ENCODE data around the gene PDF. TPM values are rescaled to one million over a fixed set of nuclear protein-coding genes. Genes with fewer than 3 reads are reported as not detected.

The PDF gene
- total and polyA plus RNA-seq, 4 donors = 16.8 to 31.3 (median 23.1) TPM

DNA sequence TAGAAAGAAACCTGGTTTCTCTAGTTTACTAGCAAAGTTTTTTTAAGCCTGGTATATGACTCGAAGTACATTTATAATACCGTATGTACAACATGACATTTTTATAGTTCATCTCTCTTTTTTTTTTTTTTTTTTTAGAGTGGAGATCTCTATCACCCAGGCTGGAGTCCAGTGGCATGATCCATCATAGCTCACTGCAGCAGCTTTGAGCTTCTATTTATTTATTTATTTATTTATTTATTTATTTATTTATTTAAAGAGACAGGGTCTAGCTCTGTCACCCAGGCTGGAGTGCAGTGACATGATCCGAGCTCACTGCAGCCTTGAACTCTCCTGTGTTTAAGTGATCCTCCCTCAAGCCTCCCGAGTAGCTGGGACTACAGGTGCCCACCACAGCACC lies 45.1 kb downstream of the PDF start (continued):
- TF ChIP-seq, protein P1, sequence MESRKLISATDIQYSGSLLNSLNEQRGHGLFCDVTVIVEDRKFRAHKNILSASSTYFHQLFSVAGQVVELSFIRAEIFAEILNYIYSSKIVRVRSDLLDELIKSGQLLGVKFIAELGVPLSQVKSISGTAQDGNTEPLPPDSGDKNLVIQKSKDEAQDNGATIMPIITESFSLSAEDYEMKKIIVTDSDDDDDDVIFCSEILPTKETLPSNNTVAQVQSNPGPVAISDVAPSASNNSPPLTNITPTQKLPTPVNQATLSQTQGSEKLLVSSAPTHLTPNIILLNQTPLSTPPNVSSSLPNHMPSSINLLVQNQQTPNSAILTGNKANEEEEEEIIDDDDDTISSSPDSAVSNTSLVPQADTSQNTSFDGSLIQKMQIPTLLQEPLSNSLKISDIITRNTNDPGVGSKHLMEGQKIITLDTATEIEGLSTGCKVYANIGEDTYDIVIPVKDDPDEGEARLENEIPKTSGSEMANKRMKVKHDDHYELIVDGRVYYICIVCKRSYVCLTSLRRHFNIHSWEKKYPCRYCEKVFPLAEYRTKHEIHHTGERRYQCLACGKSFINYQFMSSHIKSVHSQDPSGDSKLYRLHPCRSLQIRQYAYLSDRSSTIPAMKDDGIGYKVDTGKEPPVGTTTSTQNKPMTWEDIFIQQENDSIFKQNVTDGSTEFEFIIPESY (IDR thresholded peaks at IDR 0.05) = no peak

DNA sequence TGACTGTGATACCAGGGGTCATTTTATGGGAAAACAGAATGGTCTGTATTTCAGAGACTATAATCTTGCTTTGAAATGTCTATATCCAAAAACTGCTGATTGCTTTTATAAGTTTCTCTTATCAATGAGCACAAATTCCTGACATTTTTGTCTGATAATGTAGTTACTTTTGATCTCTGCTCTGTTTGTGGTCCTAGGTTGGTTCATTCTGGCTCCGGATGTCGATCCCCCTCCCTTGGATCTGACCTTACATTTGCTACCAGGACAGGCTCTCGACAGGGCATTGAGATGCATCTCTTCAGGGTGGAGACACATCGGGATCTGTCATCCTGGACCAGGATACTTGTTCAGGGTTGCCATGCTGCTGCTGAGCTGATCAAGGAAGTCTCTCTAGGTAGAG lies 46.5 kb downstream of the PDF start:
- Histone ChIP-seq H3K27me3 (ENCODE audit: control insufficient read depth in 4 of 4, insufficient read depth in 4 of 4, low read length in 3 of 4) (no peaks in the 10 kb centered on the region), H3K36me3 (ENCODE audit: control insufficient read depth in 4 of 4, insufficient read depth in 3 of 4, low read depth in 1 of 4, low read length in 3 of 4) (peaks cover 0 to 4% (median 1%) of the 10 kb centered on the region in 4 donors), H3K4me3 (ENCODE audit: low read depth in 1 of 3, low read length in 3 of 3) (no peak overlapping the region), H3K9me3 (ENCODE audit: control insufficient read depth in 4 of 4, low read length in 3 of 4) (no peaks in the 10 kb centered on the region), H3K9ac (ENCODE audit: low read depth in 1 of 2, low read length in 2 of 2) (no peak overlapping the region), H3K4me1 (ENCODE audit: control insufficient read depth in 4 of 4, insufficient read depth in 4 of 4, low read length in 3 of 4) (peaks cover 0 to 3% (median 0%) of the 10 kb centered on the region in 4 donors), H3K27ac (ENCODE audit: low read depth in 1 of 2, low read length in 2 of 2) (no peak overlapping the region)
- DNase-seq (ENCODE audit: low spot score) = no peak
- 87% methylated on average over 4 of the region's 4 CpGs for WGBS
- no peak for TF ChIP-seq GABPA (IDR thresholded peaks at IDR 0.05 in 1 of 2, conservative IDR thresholded peaks at IDR 0.05 in 1 of 2)
- TF ChIP-seq, protein P2, sequence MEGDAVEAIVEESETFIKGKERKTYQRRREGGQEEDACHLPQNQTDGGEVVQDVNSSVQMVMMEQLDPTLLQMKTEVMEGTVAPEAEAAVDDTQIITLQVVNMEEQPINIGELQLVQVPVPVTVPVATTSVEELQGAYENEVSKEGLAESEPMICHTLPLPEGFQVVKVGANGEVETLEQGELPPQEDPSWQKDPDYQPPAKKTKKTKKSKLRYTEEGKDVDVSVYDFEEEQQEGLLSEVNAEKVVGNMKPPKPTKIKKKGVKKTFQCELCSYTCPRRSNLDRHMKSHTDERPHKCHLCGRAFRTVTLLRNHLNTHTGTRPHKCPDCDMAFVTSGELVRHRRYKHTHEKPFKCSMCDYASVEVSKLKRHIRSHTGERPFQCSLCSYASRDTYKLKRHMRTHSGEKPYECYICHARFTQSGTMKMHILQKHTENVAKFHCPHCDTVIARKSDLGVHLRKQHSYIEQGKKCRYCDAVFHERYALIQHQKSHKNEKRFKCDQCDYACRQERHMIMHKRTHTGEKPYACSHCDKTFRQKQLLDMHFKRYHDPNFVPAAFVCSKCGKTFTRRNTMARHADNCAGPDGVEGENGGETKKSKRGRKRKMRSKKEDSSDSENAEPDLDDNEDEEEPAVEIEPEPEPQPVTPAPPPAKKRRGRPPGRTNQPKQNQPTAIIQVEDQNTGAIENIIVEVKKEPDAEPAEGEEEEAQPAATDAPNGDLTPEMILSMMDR (IDR thresholded peaks at IDR 0.05; ENCODE audit: low read depth, low read length, missing input control) = no peak
- TF ChIP-seq, protein P3, sequence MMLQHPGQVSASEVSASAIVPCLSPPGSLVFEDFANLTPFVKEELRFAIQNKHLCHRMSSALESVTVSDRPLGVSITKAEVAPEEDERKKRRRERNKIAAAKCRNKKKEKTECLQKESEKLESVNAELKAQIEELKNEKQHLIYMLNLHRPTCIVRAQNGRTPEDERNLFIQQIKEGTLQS (IDR thresholded peaks at IDR 0.05) = no peak
- TF ChIP-seq NR2F2 (IDR thresholded peaks at IDR 0.05) = no peak
- TF ChIP-seq TAF1 (conservative IDR thresholded peaks at IDR 0.05) = no peak

DNA sequence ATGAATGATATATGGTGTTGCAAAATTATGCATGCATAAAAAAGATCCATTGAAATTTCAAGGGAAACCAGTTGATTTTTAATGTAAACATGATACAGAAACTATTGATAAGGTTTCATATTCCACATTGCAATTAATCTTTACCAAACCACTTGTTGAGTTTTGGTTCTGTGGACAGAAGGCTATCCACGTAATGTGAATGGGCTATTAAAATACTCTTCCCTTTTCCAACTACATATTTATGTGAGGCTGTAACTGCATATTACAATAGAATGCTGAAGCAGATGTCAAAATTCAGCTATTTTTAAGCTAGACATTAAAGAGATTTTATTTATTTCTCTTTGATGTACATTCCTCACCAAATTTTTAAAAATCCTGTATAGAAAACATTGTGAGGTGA lies 53.0 kb downstream of the PDF start:
- H3K4me3 ChIP-seq (ENCODE audit: low read depth in 1 of 3, low read length in 3 of 3) = no peak overlapping the region
- no peaks in the 10 kb centered on the region for H3K36me3 ChIP-seq (ENCODE audit: control insufficient read depth in 4 of 4, insufficient read depth in 3 of 4, low read depth in 1 of 4, low read length in 3 of 4)
- H3K27me3 ChIP-seq (ENCODE audit: control insufficient read depth in 4 of 4, insufficient read depth in 4 of 4, low read length in 3 of 4) = no peaks in the 10 kb centered on the region
- no peaks in the 10 kb centered on the region for H3K9me3 ChIP-seq (ENCODE audit: control insufficient read depth in 4 of 4, low read length in 3 of 4)
- DNase-seq (ENCODE audit: low spot score) = no peak
- WGBS = 91% methylated on average over 1 of the region's 1 CpG
- no peak overlapping the region for H3K27ac ChIP-seq (ENCODE audit: low read depth in 1 of 2, low read length in 2 of 2)
- peaks cover 0 to 3% (median 0%) of the 10 kb centered on the region in 4 donors for H3K4me1 ChIP-seq (ENCODE audit: control insufficient read depth in 4 of 4, insufficient read depth in 4 of 4, low read length in 3 of 4)
- no peak overlapping the region for H3K9ac ChIP-seq (ENCODE audit: low read depth in 1 of 2, low read length in 2 of 2)
- TF ChIP-seq EGR1 (IDR thresholded peaks at IDR 0.05; ENCODE audit: low read depth in 2 of 2) = no peak
- TF ChIP-seq HNF4A (conservative IDR thresholded peaks at IDR 0.05) = no peak
- TF ChIP-seq, protein P2 (IDR thresholded peaks at IDR 0.05; ENCODE audit: low read depth, low read length, missing input control) = no peak
- TF ChIP-seq HNF4G (IDR thresholded peaks at IDR 0.05) = no peak
- no peak for TF ChIP-seq FOXA1 (IDR thresholded peaks at IDR 0.05)
- TF ChIP-seq GABPA (IDR thresholded peaks at IDR 0.05 in 1 of 2, conservative IDR thresholded peaks at IDR 0.05 in 1 of 2) = no peak
- no peak for TF ChIP-seq TAF1 (conservative IDR thresholded peaks at IDR 0.05)

Other genes starting within 250 kb of the PDF start
- under 1 TPM; 0.09 to 0.75 TPM for gene HAS3, start 224.9 kb downstream of the PDF start, total RNA-seq
- gene HAS3, start 224.9 kb downstream of the PDF start, polyA plus RNA-seq = under 1 TPM; 0.19 to 0.32 TPM
- 10 to 100 TPM; 52.0 to 56.9 TPM for gene CHTF8, start 198.0 kb downstream of the PDF start, total RNA-seq
- gene CHTF8, start 198.0 kb downstream of the PDF start, polyA plus RNA-seq = 10 to 100 TPM; 15.2 to 51.1 TPM
- 10 to 100 TPM; 11.3 to 13.8 TPM for gene UTP4, start 197.9 kb downstream of the PDF start, total RNA-seq
- 10 to 100 TPM; 11.9 to 12.9 TPM for gene UTP4, start 197.9 kb downstream of the PDF start, polyA plus RNA-seq
- 1 to 10 TPM; 5.6 to 7.8 TPM for gene SNTB2, start 143.4 kb downstream of the PDF start, total RNA-seq
- gene SNTB2, start 143.4 kb downstream of the PDF start, polyA plus RNA-seq = 1 to 10 TPM; 2.1 to 2.6 TPM
- gene VPS4A, start 19.2 kb downstream of the PDF start, total RNA-seq = 10 to 100 TPM; 13.3 to 15.2 TPM
- gene VPS4A, start 19.2 kb downstream of the PDF start, polyA plus RNA-seq = 10 to 100 TPM; 13.7 to 15.7 TPM
- gene COG8, start 9.0 kb upstream of the PDF start, total RNA-seq = 10 to 100 TPM; 28.8 to 37.4 TPM
- gene COG8, start 9.0 kb upstream of the PDF start, polyA plus RNA-seq = 10 to 100 TPM; 11.2 to 19.6 TPM
- gene NIP7, start 9.2 kb upstream of the PDF start, total RNA-seq = 10 to 100 TPM; 11.7 to 14.0 TPM
- gene NIP7, start 9.2 kb upstream of the PDF start, polyA plus RNA-seq = 10 to 100 TPM in 1 of 2 donors, 1 to 10 TPM in 1; 7.4 to 10.5 TPM
- gene TMED6, start 21.2 kb upstream of the PDF start, total RNA-seq = 10 to 100 TPM; 10.6 to 46.2 TPM
- 10 to 100 TPM in 1 of 2 donors, under 1 TPM in 1; 0.18 to 11.4 TPM for gene TMED6, start 21.2 kb upstream of the PDF start, polyA plus RNA-seq
- gene TERF2, start 55.4 kb upstream of the PDF start, total RNA-seq = 10 to 100 TPM in 1 of 2 donors, 1 to 10 TPM in 1; 8.5 to 11.3 TPM
- gene TERF2, start 55.4 kb upstream of the PDF start, polyA plus RNA-seq = 1 to 10 TPM; 5.2 to 7.7 TPM
- 10 to 100 TPM; 50.8 to 86.3 TPM for gene CYB5B, start 94.0 kb upstream of the PDF start, total RNA-seq
- gene CYB5B, start 94.0 kb upstream of the PDF start, polyA plus RNA-seq = 10 to 100 TPM; 38.7 to 40.8 TPM
- 10 to 100 TPM; 15.6 to 21.0 TPM for gene NFAT5, start 235.4 kb upstream of the PDF start, total RNA-seq
- gene NFAT5, start 235.4 kb upstream of the PDF start, polyA plus RNA-seq = 1 to 10 TPM; 1.5 to 6.7 TPM

Measured in liver (tissue), 9 donors.